ENCODE results near the gene DUS4L.

GRCh38 chr7:107563081-107563774 lies 543 bp upstream of the DUS4L start:
- TF ChIP-seq CTCF (IDR thresholded peaks at IDR 0.05) (no peak), EP300 (IDR thresholded peaks at IDR 0.05) (no peak), POLR2AphosphoS5 (IDR thresholded peaks at IDR 0.05) (no peak)

Measured in upper lobe of left lung (tissue), 4 donors.